Nephron (organoid): ENCODE results near the gene DGKE.

Experiments used
- H3K27ac Mint-ChIP-seq, 3 experiments: 2 replicates each; pipeline ENCODE4 v1.8.0; 2020; ENCODE audit warnings: mixed read lengths in 3 of 3, mild to moderate bottlenecking in 2 of 3, moderate library complexity in 1 of 3
- H3K27me3 Mint-ChIP-seq: 2 replicates; pipeline ENCODE4 v1.8.0; 2021; ENCODE audit warnings: low read depth, mild to moderate bottlenecking, moderate library complexity, mixed read lengths
- H3K36me3 Mint-ChIP-seq: 2 replicates; pipeline ENCODE4 v1.8.0; 2020; ENCODE audit warnings: low read depth, mixed read lengths
- H3K4me1 Mint-ChIP-seq: 2 replicates; pipeline ENCODE4 v1.8.0; 2020; ENCODE audit warnings: mixed read lengths
- H3K4me3 Mint-ChIP-seq, 3 experiments: 2 replicates each; pipeline ENCODE4 v1.8.0; 2020; ENCODE audit warnings: mild to moderate bottlenecking in 3 of 3, mixed read lengths in 3 of 3, moderate library complexity in 2 of 3
- H3K9me3 Mint-ChIP-seq: 2 replicates; pipeline ENCODE4 v1.8.0; 2020; ENCODE audit warnings: mixed read lengths
- TF ChIP-seq, protein P1 (sequence below), 3 experiments: fragments of 200-600 bp; sonication (generic); IDR thresholded peaks; one replicate each; pipeline ENCODE4 v1.5.0; 2021; ENCODE audit warnings: antibody characterized with exemption in 3 of 3; ENCODE audit not compliant: unreplicated experiment in 3 of 3

Gene DGKE

DNA sequence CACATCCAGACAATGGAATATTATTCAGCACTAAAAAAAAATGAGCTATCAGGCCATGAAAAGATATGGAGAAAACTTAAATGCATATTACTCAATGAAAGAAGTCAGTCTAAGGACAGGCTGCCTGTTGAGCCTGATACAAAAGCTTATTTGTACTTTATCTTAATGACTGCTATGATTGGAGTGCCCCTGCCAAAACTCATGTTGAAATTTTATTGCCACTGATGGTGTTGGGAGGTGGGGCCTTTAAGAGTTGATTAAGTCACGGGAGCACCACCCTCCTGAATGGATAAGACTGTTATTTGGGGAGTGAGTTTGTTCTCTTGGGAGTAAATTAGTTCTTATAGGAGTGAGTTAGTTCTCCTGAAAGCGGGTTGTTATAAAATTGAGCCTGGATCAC, 10.1 kb upstream of the DGKE start:
- H3K4me3 Mint-ChIP-seq: no peak overlapping the region

DNA sequence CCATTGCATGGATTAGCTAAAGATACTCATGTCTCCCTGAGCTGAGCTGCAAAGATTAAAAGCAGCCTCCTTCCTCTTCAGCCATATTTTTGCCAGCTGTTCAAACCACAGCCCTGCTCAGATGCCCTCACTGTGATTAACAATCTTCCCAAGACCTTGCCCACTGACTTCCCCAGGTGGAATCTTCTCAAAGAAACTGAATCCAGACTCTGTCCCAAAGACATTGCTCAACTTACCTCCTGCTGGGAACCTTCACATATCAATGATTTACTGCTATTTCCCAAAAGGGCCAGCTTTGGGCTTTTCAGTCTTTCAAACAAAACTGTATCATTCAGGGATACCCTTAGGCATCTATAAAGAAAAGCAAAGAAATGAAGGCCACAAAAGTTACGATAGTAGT, 9.4 kb upstream of the DGKE start:
- H3K4me1 Mint-ChIP-seq: no peaks in the 10 kb centered on the region
- H3K27me3 Mint-ChIP-seq: peaks cover 2% of the 10 kb centered on the region
- peaks cover 7% of the 10 kb centered on the region for H3K36me3 Mint-ChIP-seq
- no peaks in the 10 kb centered on the region for H3K9me3 Mint-ChIP-seq
- TF ChIP-seq, protein P1, sequence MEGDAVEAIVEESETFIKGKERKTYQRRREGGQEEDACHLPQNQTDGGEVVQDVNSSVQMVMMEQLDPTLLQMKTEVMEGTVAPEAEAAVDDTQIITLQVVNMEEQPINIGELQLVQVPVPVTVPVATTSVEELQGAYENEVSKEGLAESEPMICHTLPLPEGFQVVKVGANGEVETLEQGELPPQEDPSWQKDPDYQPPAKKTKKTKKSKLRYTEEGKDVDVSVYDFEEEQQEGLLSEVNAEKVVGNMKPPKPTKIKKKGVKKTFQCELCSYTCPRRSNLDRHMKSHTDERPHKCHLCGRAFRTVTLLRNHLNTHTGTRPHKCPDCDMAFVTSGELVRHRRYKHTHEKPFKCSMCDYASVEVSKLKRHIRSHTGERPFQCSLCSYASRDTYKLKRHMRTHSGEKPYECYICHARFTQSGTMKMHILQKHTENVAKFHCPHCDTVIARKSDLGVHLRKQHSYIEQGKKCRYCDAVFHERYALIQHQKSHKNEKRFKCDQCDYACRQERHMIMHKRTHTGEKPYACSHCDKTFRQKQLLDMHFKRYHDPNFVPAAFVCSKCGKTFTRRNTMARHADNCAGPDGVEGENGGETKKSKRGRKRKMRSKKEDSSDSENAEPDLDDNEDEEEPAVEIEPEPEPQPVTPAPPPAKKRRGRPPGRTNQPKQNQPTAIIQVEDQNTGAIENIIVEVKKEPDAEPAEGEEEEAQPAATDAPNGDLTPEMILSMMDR (IDR thresholded peaks at IDR 0.05; ENCODE audit: unreplicated experiment in 3 of 3): no peak
- no peak overlapping the region for H3K4me3 Mint-ChIP-seq
- H3K27ac Mint-ChIP-seq: no peak overlapping the region

More for the DNA sequence above, 10.1 kb upstream of the DGKE start:
- no peaks in the 10 kb centered on the region for H3K9me3 Mint-ChIP-seq
- no peak overlapping the region for H3K27ac Mint-ChIP-seq
- TF ChIP-seq, protein P1 (IDR thresholded peaks at IDR 0.05; ENCODE audit: unreplicated experiment in 3 of 3): no peak
- no peaks in the 10 kb centered on the region for H3K4me1 Mint-ChIP-seq
- peaks cover 8% of the 10 kb centered on the region for H3K27me3 Mint-ChIP-seq
- H3K36me3 Mint-ChIP-seq: peaks cover 7% of the 10 kb centered on the region

DNA sequence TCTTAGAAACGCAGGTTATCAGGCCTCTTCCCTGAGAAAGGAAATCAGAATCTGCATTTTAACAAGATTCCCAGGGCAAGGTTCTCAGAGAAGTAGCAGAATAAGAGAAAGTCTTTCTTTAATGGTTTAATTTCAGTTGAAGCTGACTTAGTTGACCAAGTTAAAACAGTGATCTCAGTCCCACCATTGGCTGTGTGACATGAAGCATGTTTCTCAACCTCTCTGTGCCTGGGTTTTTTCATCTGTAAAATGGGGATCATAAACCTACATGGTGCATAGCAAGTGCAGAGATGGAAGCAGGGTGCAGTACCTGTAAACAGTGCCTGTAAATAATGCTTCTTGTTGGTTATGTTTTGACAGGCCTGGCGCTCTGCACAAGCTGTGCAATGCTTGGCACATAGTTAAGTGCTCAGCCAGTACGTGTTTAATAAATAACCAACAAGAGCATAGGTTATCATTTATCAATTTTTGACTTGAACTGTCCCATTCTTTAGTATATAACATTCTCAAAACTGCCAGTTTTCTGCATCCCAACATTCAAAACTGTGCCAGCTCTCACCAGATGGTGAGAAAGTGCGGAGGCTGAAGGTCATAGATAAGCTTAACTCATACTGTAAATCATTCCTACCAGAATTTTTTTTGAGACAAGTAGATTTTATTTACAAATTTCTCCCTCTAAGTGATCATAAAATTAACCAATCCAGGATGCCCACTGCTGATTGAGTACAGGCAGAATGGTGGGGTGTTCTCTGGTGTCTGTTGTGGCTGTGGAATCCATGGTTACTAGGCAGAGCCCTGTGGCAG, 7.1 kb upstream of the DGKE start:
- Mint-ChIP-seq H3K27ac (no peak overlapping the region), H3K4me1 (peaks cover 11% of the 10 kb centered on the region), H3K27me3 (no peaks in the 10 kb centered on the region), H3K36me3 (peaks cover 12% of the 10 kb centered on the region), H3K9me3 (no peaks in the 10 kb centered on the region), H3K4me3 (no peak overlapping the region)
- TF ChIP-seq, protein P1 (IDR thresholded peaks at IDR 0.05; ENCODE audit: unreplicated experiment in 3 of 3): no peak

DNA sequence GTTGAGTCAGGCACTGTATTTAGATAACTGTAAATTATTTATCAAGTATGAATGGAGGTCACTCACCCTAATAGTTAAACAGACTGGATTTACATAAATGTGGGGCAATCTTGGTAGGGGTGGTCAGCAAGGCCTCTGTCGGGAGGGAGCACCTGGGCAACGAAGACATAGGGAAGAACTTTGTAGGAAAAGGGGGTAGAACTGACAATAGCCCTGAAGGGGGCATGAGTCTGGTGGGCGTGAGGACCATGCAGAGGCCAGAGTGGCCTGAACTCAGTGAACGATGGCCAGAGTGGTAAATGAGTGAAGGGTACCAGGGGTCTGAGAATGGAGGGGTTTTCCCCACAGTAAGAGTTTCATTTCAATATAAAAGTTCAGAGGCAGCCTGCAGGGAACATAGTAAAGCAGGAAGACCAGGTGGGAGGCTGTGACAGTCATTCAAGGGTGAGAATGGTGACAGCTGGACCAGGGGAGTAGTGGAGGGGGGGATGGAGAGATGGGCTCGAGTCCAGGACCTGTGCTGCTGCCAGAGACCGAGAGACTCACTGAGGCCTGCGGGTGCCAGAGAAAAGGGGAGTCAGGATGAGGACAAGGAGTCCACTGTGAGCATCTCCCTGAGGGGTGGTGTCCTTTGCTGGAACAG, 3.1 kb upstream of the DGKE start:
- Mint-ChIP-seq H3K4me1 (peaks cover 22% of the 10 kb centered on the region), H3K27me3 (peaks cover 10% of the 10 kb centered on the region), H3K4me3 (peak overlapping the region; percentile 33 to 59 (median 35)), H3K9me3 (no peaks in the 10 kb centered on the region), H3K36me3 (peaks cover 14% of the 10 kb centered on the region), H3K27ac (peak overlapping the region in 1 of 3 experiments; percentile 49)
- TF ChIP-seq, protein P1 (IDR thresholded peaks at IDR 0.05; ENCODE audit: unreplicated experiment in 3 of 3): no peak

DNA sequence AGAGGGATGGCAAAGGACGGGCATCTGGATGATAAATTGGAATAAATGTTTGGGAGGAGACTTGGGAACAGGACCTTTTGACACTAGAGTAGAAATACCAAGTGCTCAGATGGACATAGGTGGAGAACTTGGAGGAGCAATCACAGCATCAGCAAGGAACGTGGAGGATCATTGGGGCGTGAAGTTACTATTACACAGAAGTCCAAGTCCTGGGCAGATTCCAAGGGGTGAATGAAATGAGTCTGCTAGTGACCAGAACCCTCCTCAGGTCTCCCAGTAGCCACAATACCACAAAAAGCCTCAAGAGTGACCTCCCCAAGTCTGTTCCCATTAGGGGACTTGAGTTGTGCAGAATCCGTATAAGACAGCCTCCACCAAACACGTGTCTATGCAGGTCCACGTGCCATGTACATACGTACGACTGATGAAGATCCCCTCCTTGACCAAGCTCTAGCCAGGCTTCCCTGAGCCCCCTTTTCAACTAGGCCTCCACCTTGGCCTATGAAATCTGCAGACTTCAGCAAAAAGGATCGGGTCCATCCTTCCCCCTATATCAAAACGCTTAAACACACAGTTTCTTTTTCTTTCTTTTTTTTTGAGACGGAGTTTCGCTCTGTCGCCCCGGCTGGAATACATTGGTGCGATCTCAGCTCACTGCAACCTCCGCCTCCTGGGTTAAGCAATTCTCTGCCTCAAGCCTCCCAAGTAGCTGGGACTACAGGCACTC, 2.4 kb upstream of the DGKE start:
- Mint-ChIP-seq H3K36me3 (peaks cover 16% of the 10 kb centered on the region), H3K9me3 (no peaks in the 10 kb centered on the region), H3K4me3 (peak overlapping the region; percentile 33 to 59 (median 35)), H3K27ac (no peak overlapping the region), H3K27me3 (peaks cover 10% of the 10 kb centered on the region), H3K4me1 (peaks cover 24% of the 10 kb centered on the region)
- TF ChIP-seq, protein P1 (IDR thresholded peaks at IDR 0.05; ENCODE audit: unreplicated experiment in 3 of 3): no peak
